Astrocyte of the spinal cord (primary cell): Measurements from ENCODE around the gene YIF1A.

ENCODE experiments used
- DNase-seq: peaks from one replicate; pipeline ENCODE4 v3.0.0; 2011; ENCODE audit warnings: low read depth, low spot score
- H3K4me3 ChIP-seq: 2 replicates; pipeline ENCODE4 v1.5.1; 2011; ENCODE audit warnings: low read depth, mild to moderate bottlenecking, low read length, moderate library complexity
- in situ Hi-C: cut with HindIII; loops from 2 replicates; pipeline ENCODE4 v1.10.0; 2017; ENCODE audit warnings: low sequenced_read_pairs
- TF ChIP-seq, protein P1 (sequence below): IDR thresholded peaks from 2 replicates; pipeline ENCODE4 v1.5.1; 2012; ENCODE audit warnings: low read depth, mild to moderate bottlenecking, low read length, inconsistent platforms

Gene YIF1A

DNA sequence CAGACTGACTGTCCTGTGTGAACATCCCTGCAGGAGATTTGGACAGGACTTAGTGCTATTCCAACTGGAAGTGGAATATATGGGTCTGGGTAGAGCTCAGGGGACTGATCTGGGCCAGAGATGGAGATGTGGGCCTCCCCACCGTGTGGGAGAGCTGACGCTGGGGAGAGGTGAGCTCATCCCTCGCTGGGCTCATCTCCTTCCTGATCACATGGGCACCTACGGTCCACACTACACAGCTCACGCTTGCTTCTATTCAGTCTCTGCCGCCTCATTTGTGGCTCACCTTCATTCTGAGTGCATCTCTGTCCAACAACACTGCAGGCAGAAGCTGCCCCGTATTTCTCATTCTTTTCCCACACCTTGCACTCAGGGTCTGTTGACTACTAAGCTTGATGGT lies 37.1 kb downstream of the YIF1A start:
- in situ Hi-C loops = no loop called here
- H3K4me3 ChIP-seq = no peak overlapping the region
- DNase-seq = no peak
- TF ChIP-seq, protein P1, sequence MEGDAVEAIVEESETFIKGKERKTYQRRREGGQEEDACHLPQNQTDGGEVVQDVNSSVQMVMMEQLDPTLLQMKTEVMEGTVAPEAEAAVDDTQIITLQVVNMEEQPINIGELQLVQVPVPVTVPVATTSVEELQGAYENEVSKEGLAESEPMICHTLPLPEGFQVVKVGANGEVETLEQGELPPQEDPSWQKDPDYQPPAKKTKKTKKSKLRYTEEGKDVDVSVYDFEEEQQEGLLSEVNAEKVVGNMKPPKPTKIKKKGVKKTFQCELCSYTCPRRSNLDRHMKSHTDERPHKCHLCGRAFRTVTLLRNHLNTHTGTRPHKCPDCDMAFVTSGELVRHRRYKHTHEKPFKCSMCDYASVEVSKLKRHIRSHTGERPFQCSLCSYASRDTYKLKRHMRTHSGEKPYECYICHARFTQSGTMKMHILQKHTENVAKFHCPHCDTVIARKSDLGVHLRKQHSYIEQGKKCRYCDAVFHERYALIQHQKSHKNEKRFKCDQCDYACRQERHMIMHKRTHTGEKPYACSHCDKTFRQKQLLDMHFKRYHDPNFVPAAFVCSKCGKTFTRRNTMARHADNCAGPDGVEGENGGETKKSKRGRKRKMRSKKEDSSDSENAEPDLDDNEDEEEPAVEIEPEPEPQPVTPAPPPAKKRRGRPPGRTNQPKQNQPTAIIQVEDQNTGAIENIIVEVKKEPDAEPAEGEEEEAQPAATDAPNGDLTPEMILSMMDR = no peak

GRCh38 chr11:66248903-66249302 lies 40.0 kb downstream of the YIF1A start:
- no peak for DNase-seq
- TF ChIP-seq, protein P1 = no peak
- no peak overlapping the region for H3K4me3 ChIP-seq
- in situ Hi-C loops = no loop called here

GRCh38 chr11:66247801-66248200 lies 41.1 kb downstream of the YIF1A start:
- in situ Hi-C loops = no loop called here
- H3K4me3 ChIP-seq = no peak overlapping the region
- TF ChIP-seq, protein P1 = no peak
- DNase-seq = no peak

DNA sequence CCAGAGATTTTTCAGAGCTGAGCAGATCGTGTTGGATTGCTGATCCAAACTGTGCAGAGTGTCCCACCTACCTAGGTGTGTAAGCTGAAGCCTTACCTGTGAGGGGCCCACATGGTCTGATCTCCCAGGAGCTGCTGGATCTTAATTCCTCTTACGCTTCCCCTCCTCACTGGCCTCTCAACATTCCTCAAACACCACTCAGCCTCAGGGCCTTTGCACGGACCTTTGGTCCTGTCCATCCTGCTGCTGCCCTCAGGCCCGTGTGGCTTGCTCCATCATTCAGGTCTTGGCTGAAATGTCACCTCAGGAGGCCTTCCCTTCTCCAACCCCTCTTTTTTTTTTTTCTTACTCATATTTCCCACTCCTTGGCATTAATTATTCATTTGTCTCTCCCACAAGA lies 41.6 kb downstream of the YIF1A start:
- in situ Hi-C loops = no loop called here
- TF ChIP-seq, protein P1 = no peak
- no peak overlapping the region for H3K4me3 ChIP-seq
- DNase-seq = no peak

DNA sequence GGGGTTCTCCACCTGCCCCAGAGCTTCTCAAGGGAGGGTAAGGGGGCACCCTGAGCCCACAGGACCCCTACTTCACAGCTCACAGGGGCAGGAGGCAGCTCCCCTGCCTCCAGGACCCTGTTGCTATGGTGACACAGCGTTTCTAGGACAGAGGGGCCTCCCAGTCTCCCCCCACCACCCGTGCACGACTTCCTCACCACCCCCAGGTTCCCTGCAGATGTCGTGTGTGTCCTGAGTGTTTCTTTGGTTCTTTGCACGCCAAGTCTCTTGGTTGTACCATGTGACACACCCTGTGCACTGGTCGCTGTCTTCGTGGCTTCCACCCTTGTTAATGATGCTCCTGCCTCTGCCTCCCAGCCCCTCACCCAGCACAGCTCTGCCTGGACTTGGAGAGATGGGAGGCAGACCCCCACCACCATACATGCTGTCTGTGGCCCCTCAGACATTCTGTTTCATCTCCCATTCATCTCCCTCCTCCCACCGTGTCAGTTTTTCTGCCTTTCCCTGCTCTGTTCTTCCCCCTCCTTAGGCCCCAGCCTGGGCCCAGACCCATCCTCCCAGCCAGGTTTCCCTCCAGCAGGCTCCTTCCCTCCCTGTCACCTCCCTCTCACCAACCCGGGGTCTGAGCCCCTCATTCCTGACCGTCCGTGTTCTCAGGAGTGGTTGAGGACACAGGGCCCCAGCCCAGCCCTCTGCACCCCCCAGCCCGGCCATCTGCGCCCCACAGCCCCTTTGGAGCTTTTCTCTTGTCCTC lies 45.0 kb downstream of the YIF1A start:
- DNase-seq = no peak
- TF ChIP-seq, protein P1 = no peak
- in situ Hi-C loops = no loop called here
- no peak overlapping the region for H3K4me3 ChIP-seq

GRCh38 chr11:66242095-66242765 lies 46.7 kb downstream of the YIF1A start:
- H3K4me3 ChIP-seq = no peak overlapping the region
- DNase-seq = no peak
- in situ Hi-C loops = no loop called here
- TF ChIP-seq, protein P1 = no peak
